ENCODE results near the gene PEX14. TPM values are rescaled to one million over a fixed set of nuclear protein-coding genes. Genes with fewer than 3 reads are reported as not detected.

Gene PEX14
- total RNA-seq, 1 experiment from 2014 or later: 29.3 TPM

GRCh38 chr1:10607228-10607627, 132.5 kb downstream of the PEX14 start:
- no peak for TF ChIP-seq SP1 (IDR thresholded peaks at IDR 0.05; ENCODE audit: low read depth)
- no peak for TF ChIP-seq ELF1 (IDR thresholded peaks at IDR 0.05; ENCODE audit: borderline replicate concordance, low read depth)
- no peak for TF ChIP-seq EZH2phosphoT487 (IDR thresholded peaks at IDR 0.05; ENCODE audit: borderline replicate concordance)
- no peak for TF ChIP-seq TCF7L2 (IDR thresholded peaks at IDR 0.05; ENCODE audit: borderline replicate concordance, extremely low read depth, insufficient read depth, insufficient read length)
- no peak for TF ChIP-seq FOSL1 (IDR thresholded peaks at IDR 0.05; ENCODE audit: low read depth)
- no peak for TF ChIP-seq RAD21 (IDR thresholded peaks at IDR 0.05; ENCODE audit: low read depth)
- no peak for TF ChIP-seq ZNF274 (IDR thresholded peaks at IDR 0.05; ENCODE audit: low read depth, low read length)
- TF ChIP-seq SRF (IDR thresholded peaks at IDR 0.05; ENCODE audit: low read depth): no peak
- RAD21 ChIA-PET (ENCODE audit: low non-redundant PET in 1 of 2, low total read pairs in 2 of 2, uncharacterized antibody in 2 of 2, unreplicated experiment in 2 of 2): no interaction called here
- Histone ChIP-seq H3K27me3 (ENCODE audit: insufficient read depth, low read length) (no peaks in the 10 kb centered on the region), H3K4me2 (ENCODE audit: low read length) (no peak overlapping the region), H2AFZ (ENCODE audit: low read depth, low read length, poor library complexity, severe bottlenecking) (no peak overlapping the region), H3K36me3 (ENCODE audit: control insufficient read depth in 1 of 2, insufficient read depth in 2 of 2, low read length in 2 of 2) (no peaks in the 10 kb centered on the region), H4K20me1 (ENCODE audit: insufficient read depth) (no peaks in the 10 kb centered on the region), H3K4me3 (replicated peaks in 1 of 2; ENCODE audit: low read depth in 1 of 2, low read length in 2 of 2) (no peak overlapping the region), H3K9me2 (ENCODE audit: insufficient read depth) (no peaks in the 10 kb centered on the region), H3K79me2 (ENCODE audit: insufficient read depth, low read length) (no peaks in the 10 kb centered on the region), H3K4me1 (ENCODE audit: control insufficient read depth in 1 of 2, insufficient read depth in 2 of 2, low read length in 2 of 2) (no peaks in the 10 kb centered on the region), H3K27ac (ENCODE audit: low read depth, low read length) (no peak overlapping the region), H3K9me3 (ENCODE audit: control insufficient read depth in 1 of 2, insufficient read depth in 1 of 2, low read depth in 1 of 2, low read length in 2 of 2) (no peaks in the 10 kb centered on the region), H3K9ac (ENCODE audit: low read length) (no peak overlapping the region)
- no peak for DNase-seq (ENCODE audit: low read depth, low spot score)
- POLR2A ChIA-PET: no interaction called here
- BruUV-seq (replicated peaks): no TSS peak
- ATAC-seq: no peak
- intact Hi-C loops (cut with micrococcal nuclease): no loop called here
- CTCF ChIA-PET: no interaction called here

DNA sequence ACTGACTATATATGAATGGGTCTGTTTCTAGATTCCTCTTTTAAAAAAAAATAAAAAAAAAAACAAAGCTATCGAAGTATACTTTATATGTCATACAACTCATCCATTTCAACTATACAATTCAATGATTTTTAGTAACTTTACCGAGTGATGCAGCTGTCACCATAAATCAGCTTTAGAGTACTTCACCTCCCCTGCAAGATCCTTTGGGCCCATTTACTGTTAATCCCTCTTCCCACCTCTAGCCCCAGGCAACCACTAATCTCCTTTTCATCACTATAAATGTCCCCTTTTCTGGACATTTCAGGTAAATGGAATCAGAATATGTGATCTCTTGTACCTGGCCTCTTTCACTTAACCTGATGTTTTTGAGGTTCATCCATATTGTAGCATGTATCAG, 133.9 kb downstream of the PEX14 start:
- H3K27ac ChIP-seq (ENCODE audit: low read depth, low read length): no peak overlapping the region
- H3K4me2 ChIP-seq (ENCODE audit: low read length): no peak overlapping the region
- H3K4me3 ChIP-seq (replicated peaks in 1 of 2; ENCODE audit: low read depth in 1 of 2, low read length in 2 of 2): no peak overlapping the region
- intact Hi-C loops (cut with micrococcal nuclease): no loop called here
- TF ChIP-seq ZFX (IDR thresholded peaks at IDR 0.05): no peak
- no peak overlapping the region for H2AFZ ChIP-seq (ENCODE audit: low read depth, low read length, poor library complexity, severe bottlenecking)
- no peaks in the 10 kb centered on the region for H3K79me2 ChIP-seq (ENCODE audit: insufficient read depth, low read length)
- DNase-seq (ENCODE audit: low read depth, low spot score): no peak
- no peaks in the 10 kb centered on the region for H3K9me3 ChIP-seq (ENCODE audit: control insufficient read depth in 1 of 2, insufficient read depth in 1 of 2, low read depth in 1 of 2, low read length in 2 of 2)
- ChIA-PET RAD21 (ENCODE audit: low non-redundant PET in 1 of 2, low total read pairs in 2 of 2, uncharacterized antibody in 2 of 2, unreplicated experiment in 2 of 2) (no interaction called here), CTCF (no interaction called here), POLR2A (no interaction called here)
- H3K9me2 ChIP-seq (ENCODE audit: insufficient read depth): no peaks in the 10 kb centered on the region
- ATAC-seq: no peak
- H3K27me3 ChIP-seq (ENCODE audit: insufficient read depth, low read length): no peaks in the 10 kb centered on the region
- no peak overlapping the region for H3K9ac ChIP-seq (ENCODE audit: low read length)
- H3K36me3 ChIP-seq (ENCODE audit: control insufficient read depth in 1 of 2, insufficient read depth in 2 of 2, low read length in 2 of 2): no peaks in the 10 kb centered on the region
- BruUV-seq (replicated peaks): no TSS peak
- no peaks in the 10 kb centered on the region for H4K20me1 ChIP-seq (ENCODE audit: insufficient read depth)
- no peaks in the 10 kb centered on the region for H3K4me1 ChIP-seq (ENCODE audit: control insufficient read depth in 1 of 2, insufficient read depth in 2 of 2, low read length in 2 of 2)
